ENCODE results near the gene PRG2. TPM values are rescaled to one million over a fixed set of nuclear protein-coding genes. Genes with fewer than 3 reads are reported as not detected.
A peak's percentile ranks its signal among the peaks of the same experiment; 100 is the strongest.

Gene PRG2
- total and polyA plus RNA-seq, 9 of the 15 experiments (the other 6 are each of a cell fraction or from before 2014, with no cell fraction given), result 1.8 to 78.0 (median 26.6) TPM

DNA sequence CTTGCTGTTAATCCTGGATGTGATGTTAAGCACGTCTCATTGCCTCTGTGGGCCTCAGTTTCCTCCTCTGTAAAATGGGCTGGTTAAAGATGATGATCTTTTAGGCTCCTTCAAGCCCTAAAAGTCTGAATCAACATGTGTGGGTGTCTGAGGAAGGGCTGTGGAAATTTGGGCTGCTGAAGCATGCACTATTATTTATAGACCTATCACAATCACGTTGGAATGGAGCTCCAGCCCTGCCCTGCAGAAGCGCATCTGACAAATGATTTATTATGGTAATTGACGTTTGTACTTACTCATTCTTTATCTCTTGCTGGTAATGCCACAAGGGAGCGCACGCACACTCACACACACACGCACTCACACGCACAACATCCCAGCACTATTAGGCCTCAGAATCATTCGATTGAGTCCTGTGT is 31.9 kb downstream of the PRG2 start (continued):
- TF ChIP-seq, protein P1, sequence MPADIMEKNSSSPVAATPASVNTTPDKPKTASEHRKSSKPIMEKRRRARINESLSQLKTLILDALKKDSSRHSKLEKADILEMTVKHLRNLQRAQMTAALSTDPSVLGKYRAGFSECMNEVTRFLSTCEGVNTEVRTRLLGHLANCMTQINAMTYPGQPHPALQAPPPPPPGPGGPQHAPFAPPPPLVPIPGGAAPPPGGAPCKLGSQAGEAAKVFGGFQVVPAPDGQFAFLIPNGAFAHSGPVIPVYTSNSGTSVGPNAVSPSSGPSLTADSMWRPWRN (IDR thresholded peaks at IDR 0.05; ENCODE audit: low read depth), result no peak
- TF ChIP-seq MECOM (CRISPR knock-in tag; IDR thresholded peaks at IDR 0.05) (peak; percentile 83), PHF8 (IDR thresholded peaks at IDR 0.05; ENCODE audit: borderline replicate concordance, low read length) (no peak), SRSF3 (IDR thresholded peaks at IDR 0.05; ENCODE audit: insufficient read depth, low read length) (no peak), CCAR2 (IDR thresholded peaks at IDR 0.05; ENCODE audit: low read depth, low read length) (no peak), ELF2 (CRISPR knock-in tag; IDR thresholded peaks at IDR 0.05) (0 out of 2 replicates have a peak, but pooled peaks have one; percentile 22), ASH1L (IDR thresholded peaks at IDR 0.05; ENCODE audit: borderline replicate concordance, low read depth, partially characterized antibody) (no peak), CBX1 (IDR thresholded peaks at IDR 0.05; ENCODE audit: low read depth) (peak; percentile 52; the same call in 1 of the 2 replicates), ZNF140 (CRISPR knock-in tag; IDR thresholded peaks at IDR 0.05) (no peak), HDAC6 (IDR thresholded peaks at IDR 0.05; ENCODE audit: low read depth, low read length) (no peak)
- TF ChIP-seq, protein P2, sequence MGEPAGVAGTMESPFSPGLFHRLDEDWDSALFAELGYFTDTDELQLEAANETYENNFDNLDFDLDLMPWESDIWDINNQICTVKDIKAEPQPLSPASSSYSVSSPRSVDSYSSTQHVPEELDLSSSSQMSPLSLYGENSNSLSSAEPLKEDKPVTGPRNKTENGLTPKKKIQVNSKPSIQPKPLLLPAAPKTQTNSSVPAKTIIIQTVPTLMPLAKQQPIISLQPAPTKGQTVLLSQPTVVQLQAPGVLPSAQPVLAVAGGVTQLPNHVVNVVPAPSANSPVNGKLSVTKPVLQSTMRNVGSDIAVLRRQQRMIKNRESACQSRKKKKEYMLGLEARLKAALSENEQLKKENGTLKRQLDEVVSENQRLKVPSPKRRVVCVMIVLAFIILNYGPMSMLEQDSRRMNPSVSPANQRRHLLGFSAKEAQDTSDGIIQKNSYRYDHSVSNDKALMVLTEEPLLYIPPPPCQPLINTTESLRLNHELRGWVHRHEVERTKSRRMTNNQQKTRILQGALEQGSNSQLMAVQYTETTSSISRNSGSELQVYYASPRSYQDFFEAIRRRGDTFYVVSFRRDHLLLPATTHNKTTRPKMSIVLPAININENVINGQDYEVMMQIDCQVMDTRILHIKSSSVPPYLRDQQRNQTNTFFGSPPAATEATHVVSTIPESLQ (CRISPR knock-in tag; IDR thresholded peaks at IDR 0.05), result no peak
- TF ChIP-seq, protein P3, sequence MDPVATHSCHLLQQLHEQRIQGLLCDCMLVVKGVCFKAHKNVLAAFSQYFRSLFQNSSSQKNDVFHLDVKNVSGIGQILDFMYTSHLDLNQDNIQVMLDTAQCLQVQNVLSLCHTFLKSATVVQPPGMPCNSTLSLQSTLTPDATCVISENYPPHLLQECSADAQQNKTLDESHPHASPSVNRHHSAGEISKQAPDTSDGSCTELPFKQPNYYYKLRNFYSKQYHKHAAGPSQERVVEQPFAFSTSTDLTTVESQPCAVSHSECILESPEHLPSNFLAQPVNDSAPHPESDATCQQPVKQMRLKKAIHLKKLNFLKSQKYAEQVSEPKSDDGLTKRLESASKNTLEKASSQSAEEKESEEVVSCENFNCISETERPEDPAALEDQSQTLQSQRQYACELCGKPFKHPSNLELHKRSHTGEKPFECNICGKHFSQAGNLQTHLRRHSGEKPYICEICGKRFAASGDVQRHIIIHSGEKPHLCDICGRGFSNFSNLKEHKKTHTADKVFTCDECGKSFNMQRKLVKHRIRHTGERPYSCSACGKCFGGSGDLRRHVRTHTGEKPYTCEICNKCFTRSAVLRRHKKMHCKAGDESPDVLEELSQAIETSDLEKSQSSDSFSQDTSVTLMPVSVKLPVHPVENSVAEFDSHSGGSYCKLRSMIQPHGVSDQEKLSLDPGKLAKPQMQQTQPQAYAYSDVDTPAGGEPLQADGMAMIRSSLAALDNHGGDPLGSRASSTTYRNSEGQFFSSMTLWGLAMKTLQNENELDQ (CRISPR knock-in tag; IDR thresholded peaks at IDR 0.05; ENCODE audit: borderline replicate concordance), result no peak
- TF ChIP-seq, protein P4, sequence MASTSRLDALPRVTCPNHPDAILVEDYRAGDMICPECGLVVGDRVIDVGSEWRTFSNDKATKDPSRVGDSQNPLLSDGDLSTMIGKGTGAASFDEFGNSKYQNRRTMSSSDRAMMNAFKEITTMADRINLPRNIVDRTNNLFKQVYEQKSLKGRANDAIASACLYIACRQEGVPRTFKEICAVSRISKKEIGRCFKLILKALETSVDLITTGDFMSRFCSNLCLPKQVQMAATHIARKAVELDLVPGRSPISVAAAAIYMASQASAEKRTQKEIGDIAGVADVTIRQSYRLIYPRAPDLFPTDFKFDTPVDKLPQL (IDR thresholded peaks at IDR 0.05; ENCODE audit: extremely low read depth, insufficient read length), result no peak
- TF ChIP-seq, protein P5, sequence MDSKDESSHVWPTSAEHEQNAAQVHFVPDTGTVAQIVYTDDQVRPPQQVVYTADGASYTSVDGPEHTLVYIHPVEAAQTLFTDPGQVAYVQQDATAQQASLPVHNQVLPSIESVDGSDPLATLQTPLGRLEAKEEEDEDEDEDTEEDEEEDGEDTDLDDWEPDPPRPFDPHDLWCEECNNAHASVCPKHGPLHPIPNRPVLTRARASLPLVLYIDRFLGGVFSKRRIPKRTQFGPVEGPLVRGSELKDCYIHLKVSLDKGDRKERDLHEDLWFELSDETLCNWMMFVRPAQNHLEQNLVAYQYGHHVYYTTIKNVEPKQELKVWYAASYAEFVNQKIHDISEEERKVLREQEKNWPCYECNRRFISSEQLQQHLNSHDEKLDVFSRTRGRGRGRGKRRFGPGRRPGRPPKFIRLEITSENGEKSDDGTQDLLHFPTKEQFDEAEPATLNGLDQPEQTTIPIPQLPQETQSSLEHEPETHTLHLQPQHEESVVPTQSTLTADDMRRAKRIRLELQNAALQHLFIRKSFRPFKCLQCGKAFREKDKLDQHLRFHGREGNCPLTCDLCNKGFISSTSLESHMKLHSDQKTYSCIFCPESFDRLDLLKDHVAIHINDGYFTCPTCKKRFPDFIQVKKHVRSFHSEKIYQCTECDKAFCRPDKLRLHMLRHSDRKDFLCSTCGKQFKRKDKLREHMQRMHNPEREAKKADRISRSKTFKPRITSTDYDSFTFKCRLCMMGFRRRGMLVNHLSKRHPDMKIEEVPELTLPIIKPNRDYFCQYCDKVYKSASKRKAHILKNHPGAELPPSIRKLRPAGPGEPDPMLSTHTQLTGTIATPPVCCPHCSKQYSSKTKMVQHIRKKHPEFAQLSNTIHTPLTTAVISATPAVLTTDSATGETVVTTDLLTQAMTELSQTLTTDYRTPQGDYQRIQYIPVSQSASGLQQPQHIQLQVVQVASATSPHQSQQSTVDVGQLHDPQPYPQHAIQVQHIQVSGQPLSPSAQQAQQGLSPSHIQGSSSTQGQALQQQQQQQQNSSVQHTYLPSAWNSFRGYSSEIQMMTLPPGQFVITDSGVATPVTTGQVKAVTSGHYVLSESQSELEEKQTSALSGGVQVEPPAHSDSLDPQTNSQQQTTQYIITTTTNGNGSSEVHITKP (IDR thresholded peaks at IDR 0.05; ENCODE audit: partially characterized antibody), result no peak

Measured in K562 (cell line).